GM23338 (cell line): Measurements from ENCODE around the gene BCAS1.

Experiments
- EZH2 ChIP-seq: fragments of 200-600 bp; sonication (generic); IDR thresholded peaks from one replicate; pipeline ENCODE4 v1.8.0; 2017; ENCODE audit warnings: antibody characterized with exemption, mild to moderate bottlenecking, low read depth; ENCODE audit not compliant: unreplicated experiment
- EZH2phosphoT487 ChIP-seq: fragments of 200-600 bp; sonication (generic); IDR thresholded peaks from one replicate; pipeline ENCODE4 v1.8.1; 2018; ENCODE audit warnings: antibody characterized with exemption; ENCODE audit not compliant: unreplicated experiment
- JUNB ChIP-seq: IDR thresholded peaks from one replicate; pipeline ENCODE4 v1.6.1; 2016; ENCODE audit warnings: antibody characterized with exemption; ENCODE audit not compliant: unreplicated experiment
- POLR2AphosphoS5 ChIP-seq: IDR thresholded peaks from 2 replicates; pipeline ENCODE4 v1.6.1; 2016; ENCODE audit warnings: antibody characterized with exemption, low read depth
- ZNF331 ChIP-seq: fragments of 250-450 bp; sonication (Bioruptor Pico); IDR thresholded peaks from 2 replicates; pipeline ENCODE4 v1.5.0; 2020; ENCODE audit warnings: low read depth, mild to moderate bottlenecking, moderate library complexity
- TF ChIP-seq, protein P1 (sequence below), 2 experiments: fragments of 200-600 bp in 1 of 2; sonication (generic) in 1 of 2; conservative IDR thresholded peaks; 2 replicates each; pipeline versions ENCODE4 v1.5.1 to v1.6.1; 2016 to 2017; ENCODE audit warnings: antibody characterized with exemption in 2 of 2, low read depth in 2 of 2, mild to moderate bottlenecking in 2 of 2, moderate library complexity in 1 of 2

GRCh38 chr20:54078296-54078984 lies 8.0 kb upstream of the BCAS1 start:
- TF ChIP-seq, protein P1, sequence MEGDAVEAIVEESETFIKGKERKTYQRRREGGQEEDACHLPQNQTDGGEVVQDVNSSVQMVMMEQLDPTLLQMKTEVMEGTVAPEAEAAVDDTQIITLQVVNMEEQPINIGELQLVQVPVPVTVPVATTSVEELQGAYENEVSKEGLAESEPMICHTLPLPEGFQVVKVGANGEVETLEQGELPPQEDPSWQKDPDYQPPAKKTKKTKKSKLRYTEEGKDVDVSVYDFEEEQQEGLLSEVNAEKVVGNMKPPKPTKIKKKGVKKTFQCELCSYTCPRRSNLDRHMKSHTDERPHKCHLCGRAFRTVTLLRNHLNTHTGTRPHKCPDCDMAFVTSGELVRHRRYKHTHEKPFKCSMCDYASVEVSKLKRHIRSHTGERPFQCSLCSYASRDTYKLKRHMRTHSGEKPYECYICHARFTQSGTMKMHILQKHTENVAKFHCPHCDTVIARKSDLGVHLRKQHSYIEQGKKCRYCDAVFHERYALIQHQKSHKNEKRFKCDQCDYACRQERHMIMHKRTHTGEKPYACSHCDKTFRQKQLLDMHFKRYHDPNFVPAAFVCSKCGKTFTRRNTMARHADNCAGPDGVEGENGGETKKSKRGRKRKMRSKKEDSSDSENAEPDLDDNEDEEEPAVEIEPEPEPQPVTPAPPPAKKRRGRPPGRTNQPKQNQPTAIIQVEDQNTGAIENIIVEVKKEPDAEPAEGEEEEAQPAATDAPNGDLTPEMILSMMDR (conservative IDR thresholded peaks at IDR 0.05; ENCODE audit: low read depth in 2 of 2), result no peak
- no peak for TF ChIP-seq POLR2AphosphoS5
- TF ChIP-seq ZNF331, result no peak
- TF ChIP-seq EZH2phosphoT487, result no peak
- TF ChIP-seq EZH2, result no peak
- no peak for TF ChIP-seq JUNB
